Amniotic stem cell (primary cell): ENCODE results near the gene PKM.

Experiments used
- DNase-seq: peaks from one replicate; lab custom pipeline; 2025; lab: John Stamatoyannopoulos, UW

The PKM gene

GRCh38 chr15:72235298-72235697 is 4.3 kb upstream of the PKM start:
- no peak for DNase-seq

GRCh38 chr15:72233769-72234168 is 2.8 kb upstream of the PKM start:
- DNase-seq: no peak

- peak; percentile 40 for DNase-seq
Observed at GRCh38 chr15:72231833-72232478, 966 bp upstream of the PKM start.

- DNase-seq: peak; percentile 83
Observed at GRCh38 chr15:72230197-72231065, 559 bp downstream of the PKM start.

GRCh38 chr15:72229947-72230196 is 1.1 kb downstream of the PKM start:
- no peak for DNase-seq

GRCh38 chr15:72229076-72229946 is 1.7 kb downstream of the PKM start:
- no peak for DNase-seq

- no peak for DNase-seq
Observed at GRCh38 chr15:72227720-72228119, 3.3 kb downstream of the PKM start.

- peak; percentile 56 for DNase-seq
Observed at GRCh38 chr15:72227192-72227586, 3.8 kb downstream of the PKM start.

- DNase-seq: no peak
Observed at GRCh38 chr15:72223278-72223677, 7.7 kb downstream of the PKM start.

GRCh38 chr15:72222393-72222792 is 8.6 kb downstream of the PKM start:
- no peak for DNase-seq

- no peak for DNase-seq
Observed at GRCh38 chr15:72220687-72221086, 10.3 kb downstream of the PKM start.

GRCh38 chr15:72217216-72217615 is 13.8 kb downstream of the PKM start:
- DNase-seq: no peak

- no peak for DNase-seq
Observed at GRCh38 chr15:72216079-72216478, 14.9 kb downstream of the PKM start.

GRCh38 chr15:72207558-72208085 is 23.4 kb downstream of the PKM start:
- no peak for DNase-seq

GRCh38 chr15:72206677-72207000 is 24.4 kb downstream of the PKM start:
- DNase-seq: no peak

GRCh38 chr15:72205896-72206676 is 24.9 kb downstream of the PKM start:
- no peak for DNase-seq

GRCh38 chr15:72205273-72205672 is 25.7 kb downstream of the PKM start:
- no peak for DNase-seq

- DNase-seq: peak; percentile 67
Observed at GRCh38 chr15:72203507-72203837, 27.5 kb downstream of the PKM start.

- DNase-seq: no peak
Observed at GRCh38 chr15:72202801-72203506, 28.0 kb downstream of the PKM start.

- no peak for DNase-seq
Observed at GRCh38 chr15:72202302-72202701, 28.7 kb downstream of the PKM start.

- no peak for DNase-seq
Observed at GRCh38 chr15:72201391-72201921, 29.5 kb downstream of the PKM start.
